ENCODE results near the gene IDH2.

The IDH2 gene

GRCh38 chr15:90065682-90066049, 36.6 kb downstream of the IDH2 start:
- no peak overlapping the region for H3K4me3 ChIP-seq (ENCODE audit: low read depth, low read length)
- no peak for TF ChIP-seq CTCF (IDR thresholded peaks at IDR 0.05; ENCODE audit: low read depth, low read length)

- TF ChIP-seq CTCF (IDR thresholded peaks at IDR 0.05; ENCODE audit: low read depth, low read length) = no peak
Measured at GRCh38 chr15:90064911-90065681, 37.2 kb downstream of the IDH2 start.

GRCh38 chr15:90063770-90064247, 38.5 kb downstream of the IDH2 start:
- no peak for TF ChIP-seq CTCF (IDR thresholded peaks at IDR 0.05; ENCODE audit: low read depth, low read length)
- no peak overlapping the region for H3K4me3 ChIP-seq (ENCODE audit: low read depth, low read length)

More at GRCh38 chr15:90064911-90065681, 37.2 kb downstream of the IDH2 start:
- H3K4me3 ChIP-seq (ENCODE audit: low read depth, low read length) = no peak overlapping the region

GRCh38 chr15:90062973-90063769, 39.1 kb downstream of the IDH2 start:
- TF ChIP-seq CTCF (IDR thresholded peaks at IDR 0.05; ENCODE audit: low read depth, low read length) = no peak
- no peak overlapping the region for H3K4me3 ChIP-seq (ENCODE audit: low read depth, low read length)

GRCh38 chr15:90062462-90062932, 39.8 kb downstream of the IDH2 start:
- H3K4me3 ChIP-seq (ENCODE audit: low read depth, low read length) = no peak overlapping the region
- TF ChIP-seq CTCF (IDR thresholded peaks at IDR 0.05; ENCODE audit: low read depth, low read length) = no peak

GRCh38 chr15:90062023-90062442, 40.2 kb downstream of the IDH2 start:
- H3K4me3 ChIP-seq (ENCODE audit: low read depth, low read length) = no peak overlapping the region

More at GRCh38 chr15:90062023-90062442, 40.2 kb downstream of the IDH2 start:
- TF ChIP-seq CTCF (IDR thresholded peaks at IDR 0.05; ENCODE audit: low read depth, low read length) = no peak
